ENCODE measurements around the gene RAB6A. TPM values are rescaled to one million over a fixed set of nuclear protein-coding genes. Genes with fewer than 3 reads are reported as not detected.

The RAB6A gene
- total and polyA plus RNA-seq, 10 of the 15 experiments (the other 5 are each of a cell fraction or from before 2014, with no cell fraction given): 9.8 to 107 (median 34.1) TPM

DNA sequence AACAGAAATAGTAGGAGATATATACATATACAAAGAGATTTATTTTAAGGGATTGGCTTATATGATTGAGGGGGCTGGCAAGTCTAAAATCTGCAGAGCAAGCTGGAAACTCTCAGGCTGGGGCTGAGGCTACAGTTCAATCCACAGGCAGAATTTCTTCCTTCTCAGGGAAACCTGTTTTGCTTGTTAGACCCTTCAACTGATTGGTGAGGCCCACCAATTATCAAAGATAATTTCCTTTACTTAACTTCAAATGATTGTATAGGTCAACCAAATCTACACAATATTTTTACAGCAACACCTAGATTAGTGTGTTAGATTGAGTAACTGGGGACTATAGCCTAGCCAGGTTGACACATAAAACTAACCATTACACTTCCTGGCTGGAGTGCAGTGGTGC is 119.2 kb downstream of the RAB6A start:
- DNase-seq (ENCODE audit: low read depth, low spot score): no peak
- in situ Hi-C loops (cut with MboI): no loop called here
- H2AFZ ChIP-seq (ENCODE audit: control insufficient read depth, low read depth, low read length): no peak overlapping the region
- H3K27ac ChIP-seq (ENCODE audit: control insufficient read depth, insufficient read depth): no peak overlapping the region
- no peak for ATAC-seq
- H4K20me1 ChIP-seq (ENCODE audit: control insufficient read depth, insufficient read depth): no peaks in the 10 kb centered on the region
- H3K79me2 ChIP-seq (ENCODE audit: control insufficient read depth, insufficient read depth, low read length): no peaks in the 10 kb centered on the region
- no peak for FAIRE-seq
- H3K9me3 ChIP-seq (replicated peaks; ENCODE audit: control insufficient read depth, insufficient read depth, low read length): no peaks in the 10 kb centered on the region
- no peak overlapping the region for H3K4me2 ChIP-seq (ENCODE audit: control insufficient read depth, insufficient read depth)
- intact Hi-C loops (cut with micrococcal nuclease; ENCODE audit: unreplicated experiment): no loop called here
- ChIA-PET RAD21 (ENCODE audit: unreplicated experiment) (no interaction called here), CTCF (interaction anchor here (1.0 to 1.6 kb wide), 2 partner anchors 19 to 162 kb away, joined by 4 to 5 read pairs; no protein-coding TSS in a partner anchor), POLR2A (no interaction called here), SMC1A (ENCODE audit: uncharacterized antibody, unreplicated experiment) (no interaction called here)
- H3K27me3 ChIP-seq (replicated peaks in 1 of 2; ENCODE audit: control insufficient read depth in 2 of 2, insufficient read depth in 2 of 2, low read length in 1 of 2): no peaks in the 10 kb centered on the region
- H3K36me3 ChIP-seq (ENCODE audit: control insufficient read depth in 2 of 2, insufficient read depth in 2 of 2, low read length in 1 of 2): no peaks in the 10 kb centered on the region
- H3K4me3 ChIP-seq: no peak overlapping the region
- H3K4me1 ChIP-seq (ENCODE audit: control insufficient read depth, insufficient read depth, low read length): no peaks in the 10 kb centered on the region
- TF ChIP-seq HCFC1 (IDR thresholded peaks at IDR 0.05; ENCODE audit: low read length): no peak
- no peak for TF ChIP-seq SMAD5 (IDR thresholded peaks at IDR 0.05; ENCODE audit: low read depth)
- TF ChIP-seq IRF3 (IDR thresholded peaks at IDR 0.05): no peak
- no peak for TF ChIP-seq ZNF24 (IDR thresholded peaks at IDR 0.05)
- TF ChIP-seq CEBPZ (IDR thresholded peaks at IDR 0.05; ENCODE audit: low read depth, low read length): no peak
- TF ChIP-seq NR2F1 (conservative IDR thresholded peaks at IDR 0.05): no peak
- TF ChIP-seq GABPA (IDR thresholded peaks at IDR 0.05; ENCODE audit: low read depth): no peak
- TF ChIP-seq SREBF1 (IDR thresholded peaks at IDR 0.05; ENCODE audit: low read length): no peak
- no peak for TF ChIP-seq SIX5 (IDR thresholded peaks at IDR 0.05; ENCODE audit: low read depth, low read length, severe bottlenecking)
- TF ChIP-seq MEF2A (IDR thresholded peaks at IDR 0.05; ENCODE audit: insufficient read depth, low read depth, low read length): no peak
- TF ChIP-seq, protein P1, sequence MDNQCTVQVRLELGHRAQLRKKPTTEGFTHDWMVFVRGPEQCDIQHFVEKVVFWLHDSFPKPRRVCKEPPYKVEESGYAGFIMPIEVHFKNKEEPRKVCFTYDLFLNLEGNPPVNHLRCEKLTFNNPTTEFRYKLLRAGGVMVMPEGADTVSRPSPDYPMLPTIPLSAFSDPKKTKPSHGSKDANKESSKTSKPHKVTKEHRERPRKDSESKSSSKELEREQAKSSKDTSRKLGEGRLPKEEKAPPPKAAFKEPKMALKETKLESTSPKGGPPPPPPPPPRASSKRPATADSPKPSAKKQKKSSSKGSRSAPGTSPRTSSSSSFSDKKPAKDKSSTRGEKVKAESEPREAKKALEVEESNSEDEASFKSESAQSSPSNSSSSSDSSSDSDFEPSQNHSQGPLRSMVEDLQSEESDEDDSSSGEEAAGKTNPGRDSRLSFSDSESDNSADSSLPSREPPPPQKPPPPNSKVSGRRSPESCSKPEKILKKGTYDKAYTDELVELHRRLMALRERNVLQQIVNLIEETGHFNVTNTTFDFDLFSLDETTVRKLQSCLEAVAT (IDR thresholded peaks at IDR 0.05): no peak
- no peak for TF ChIP-seq HDAC2 (IDR thresholded peaks at IDR 0.05)
- TF ChIP-seq JUNB (IDR thresholded peaks at IDR 0.05): no peak
- no peak for TF ChIP-seq KLF5 (IDR thresholded peaks at IDR 0.05; ENCODE audit: partially characterized antibody)
- TF ChIP-seq ZBTB40 (IDR thresholded peaks at IDR 0.05; ENCODE audit: borderline replicate concordance): no peak
- no peak for TF ChIP-seq EZH2 (IDR thresholded peaks at IDR 0.05; ENCODE audit: borderline replicate concordance, control insufficient read depth, low read depth, low read length)
- no TSS peak for BruUV-seq (replicated peaks)
- no peak overlapping the region for H3K9ac ChIP-seq (ENCODE audit: control insufficient read depth, insufficient read depth, low read length)

All from GM12878 (cell line).